Right renal pelvis (tissue), 4 donors: Measurements from ENCODE around the gene PPARGC1A. TPM values are rescaled to one million over a fixed set of nuclear protein-coding genes. Genes with fewer than 3 reads are reported as not detected.

Experiments
- DNase-seq, 4 donors: peaks; one replicate each; pipeline ENCODE4 v3.0.0-alpha.2; 2013; ENCODE audit warnings: low read depth in 4 of 4, low spot score in 3 of 4, missing footprints in 1 of 4
- polyA plus RNA-seq, 4 donors: library from polyadenylated mRNA; unstranded; fragments of 120-200 nt; gene quantifications; one replicate each; pipeline ENCODE4 v1.2.1, GENCODE V29; 2013; ENCODE audit not compliant: insufficient read length in 4 of 4

PPARGC1A gene, protein sequence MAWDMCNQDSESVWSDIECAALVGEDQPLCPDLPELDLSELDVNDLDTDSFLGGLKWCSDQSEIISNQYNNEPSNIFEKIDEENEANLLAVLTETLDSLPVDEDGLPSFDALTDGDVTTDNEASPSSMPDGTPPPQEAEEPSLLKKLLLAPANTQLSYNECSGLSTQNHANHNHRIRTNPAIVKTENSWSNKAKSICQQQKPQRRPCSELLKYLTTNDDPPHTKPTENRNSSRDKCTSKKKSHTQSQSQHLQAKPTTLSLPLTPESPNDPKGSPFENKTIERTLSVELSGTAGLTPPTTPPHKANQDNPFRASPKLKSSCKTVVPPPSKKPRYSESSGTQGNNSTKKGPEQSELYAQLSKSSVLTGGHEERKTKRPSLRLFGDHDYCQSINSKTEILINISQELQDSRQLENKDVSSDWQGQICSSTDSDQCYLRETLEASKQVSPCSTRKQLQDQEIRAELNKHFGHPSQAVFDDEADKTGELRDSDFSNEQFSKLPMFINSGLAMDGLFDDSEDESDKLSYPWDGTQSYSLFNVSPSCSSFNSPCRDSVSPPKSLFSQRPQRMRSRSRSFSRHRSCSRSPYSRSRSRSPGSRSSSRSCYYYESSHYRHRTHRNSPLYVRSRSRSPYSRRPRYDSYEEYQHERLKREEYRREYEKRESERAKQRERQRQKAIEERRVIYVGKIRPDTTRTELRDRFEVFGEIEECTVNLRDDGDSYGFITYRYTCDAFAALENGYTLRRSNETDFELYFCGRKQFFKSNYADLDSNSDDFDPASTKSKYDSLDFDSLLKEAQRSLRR
- polyA plus RNA-seq: 10 to 100 TPM; 25.0 to 35.5 (median 34.2) TPM

- DNase-seq: peak; percentile 52 to 72 (median 66)
Observed at GRCh38 chr4:23889814-23890341, at the start of gene PPARGC1A. Gene PPARGC1A, minus strand, starts transcription at chr4:23890047. Its CDS starts 90 bp downstream, at chr4:23889957.

DNA sequence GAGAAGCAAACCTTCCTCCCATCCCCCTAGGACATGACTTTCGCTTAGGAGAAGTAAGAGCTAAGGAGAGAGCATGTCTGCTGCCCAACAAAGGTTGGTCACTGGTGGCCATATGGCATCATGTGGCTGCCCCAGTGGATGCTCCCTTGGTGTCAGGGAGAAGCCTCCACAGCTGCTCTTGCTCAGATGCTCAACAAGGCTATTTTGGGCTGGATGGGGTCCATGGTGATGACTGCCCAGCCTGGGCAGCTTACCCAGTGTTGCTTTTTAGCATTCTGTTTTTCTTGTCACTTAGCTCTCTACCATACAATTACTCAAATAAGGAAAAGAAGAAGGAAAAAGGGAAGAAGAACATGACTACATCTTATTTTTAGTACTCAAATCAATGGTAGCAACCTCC is 48.9 kb upstream of the PPARGC1A start:
- DNase-seq: no peak

- DNase-seq: no peak
Observed at GRCh38 chr4:23937173-23937572, 47.3 kb upstream of the PPARGC1A start.

GRCh38 chr4:23934915-23935314 is 45.1 kb upstream of the PPARGC1A start:
- DNase-seq: no peak

DNA sequence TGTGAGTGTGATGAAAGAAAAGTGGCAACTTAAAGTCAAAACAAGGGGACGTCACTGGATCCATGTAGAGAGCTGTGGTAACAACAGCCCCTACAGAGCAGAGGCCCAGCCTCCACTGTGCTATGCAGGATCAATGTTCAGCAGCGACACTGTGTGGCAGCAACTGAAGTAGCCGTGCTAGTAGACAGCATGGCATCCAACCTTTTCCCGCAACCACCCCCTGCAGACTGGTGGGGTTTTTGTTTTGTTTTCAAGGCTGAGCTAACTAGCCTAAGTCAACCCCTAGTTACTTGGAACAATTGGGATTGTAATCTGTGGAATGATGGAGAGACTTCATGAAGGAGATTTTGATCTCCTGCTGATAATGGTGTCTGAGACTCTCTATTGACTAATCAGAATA is 44.4 kb upstream of the PPARGC1A start:
- no peak for DNase-seq

DNA sequence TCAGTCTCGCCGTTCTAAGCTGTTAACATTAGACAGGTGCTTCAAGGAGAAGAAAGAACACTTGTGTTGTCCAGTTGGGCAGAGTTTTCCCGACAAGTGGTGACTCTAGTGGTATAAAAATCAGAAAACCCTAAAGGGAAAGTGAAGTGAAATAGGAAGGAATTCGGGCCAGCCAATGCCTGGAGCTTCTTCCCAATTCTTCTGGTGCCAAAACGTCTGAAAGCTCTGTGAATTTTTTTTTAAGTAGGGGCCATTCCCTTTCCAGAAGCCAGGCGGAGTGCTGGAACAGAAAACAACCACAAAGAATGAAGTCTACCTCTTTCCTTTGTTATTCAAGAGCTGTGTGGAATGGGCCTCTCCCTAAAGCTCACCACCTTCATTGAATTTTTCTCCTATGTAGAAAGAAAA is 43.1 kb upstream of the PPARGC1A start:
- no peak for DNase-seq

- no peak for DNase-seq
Observed at GRCh38 chr4:23932186-23932585, 42.3 kb upstream of the PPARGC1A start.

GRCh38 chr4:23931489-23931830 is 41.6 kb upstream of the PPARGC1A start:
- DNase-seq: no peak

DNA sequence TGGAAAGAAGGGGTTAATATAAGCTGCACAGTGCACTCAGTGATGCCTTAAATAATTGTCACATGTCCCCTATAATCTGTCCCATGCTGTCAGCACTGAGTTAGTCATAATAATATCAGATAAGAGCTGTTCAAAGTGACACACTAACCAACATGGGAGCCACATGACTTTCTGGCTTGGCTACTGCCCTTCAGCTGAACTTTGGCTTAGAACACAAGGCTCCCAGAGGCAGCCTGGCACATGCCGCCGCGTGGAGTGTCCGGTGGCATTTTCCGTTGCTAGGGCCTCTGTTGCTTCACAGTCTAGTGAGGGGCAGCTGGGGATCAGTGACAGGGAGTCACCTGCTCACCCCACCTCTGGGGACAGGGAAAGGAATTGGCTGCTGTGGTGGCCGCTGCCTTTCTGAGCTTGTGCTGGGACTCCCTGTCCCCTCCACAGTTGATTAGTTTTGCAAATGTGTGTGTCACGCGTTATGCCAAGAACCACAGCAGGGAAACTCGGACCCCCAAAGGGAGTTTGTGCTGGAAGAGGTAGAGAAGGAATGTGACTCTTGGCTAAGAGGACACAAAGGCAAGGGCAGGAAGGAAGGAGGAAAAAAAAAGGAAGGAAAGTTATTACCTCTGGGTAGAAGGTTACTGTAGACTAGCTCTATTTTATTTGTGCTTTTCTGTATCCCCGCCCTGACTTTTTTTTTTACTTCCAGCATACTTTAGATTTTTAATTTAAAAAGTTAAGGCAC is 41.1 kb upstream of the PPARGC1A start:
- peak; percentile 23 to 49 (median 30) for DNase-seq

- no peak for DNase-seq
Observed at GRCh38 chr4:23929248-23929647, 39.4 kb upstream of the PPARGC1A start.

DNA sequence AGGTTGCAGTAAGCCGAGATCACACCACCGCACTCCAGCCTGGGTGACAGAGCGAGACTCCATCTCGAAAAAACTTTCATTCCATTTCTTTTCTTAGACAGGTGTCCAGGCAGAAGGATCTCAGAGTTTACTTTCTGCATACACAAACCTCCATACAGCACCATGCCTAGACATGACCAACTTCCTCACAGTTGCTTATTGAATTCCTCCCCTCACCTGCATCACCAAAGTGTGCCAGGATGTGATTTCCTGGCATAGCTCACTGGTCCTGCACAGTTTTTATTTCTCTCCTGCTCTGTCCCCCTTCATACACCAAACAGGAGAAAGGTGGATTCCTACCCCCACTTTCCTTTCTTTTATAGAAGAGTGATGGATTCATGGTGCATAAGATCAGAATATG is 34.7 kb upstream of the PPARGC1A start:
- DNase-seq: no peak

- no peak for DNase-seq
Observed at GRCh38 chr4:23923840-23924239, 34.0 kb upstream of the PPARGC1A start.

GRCh38 chr4:23923141-23923540 is 33.3 kb upstream of the PPARGC1A start:
- DNase-seq: no peak

DNA sequence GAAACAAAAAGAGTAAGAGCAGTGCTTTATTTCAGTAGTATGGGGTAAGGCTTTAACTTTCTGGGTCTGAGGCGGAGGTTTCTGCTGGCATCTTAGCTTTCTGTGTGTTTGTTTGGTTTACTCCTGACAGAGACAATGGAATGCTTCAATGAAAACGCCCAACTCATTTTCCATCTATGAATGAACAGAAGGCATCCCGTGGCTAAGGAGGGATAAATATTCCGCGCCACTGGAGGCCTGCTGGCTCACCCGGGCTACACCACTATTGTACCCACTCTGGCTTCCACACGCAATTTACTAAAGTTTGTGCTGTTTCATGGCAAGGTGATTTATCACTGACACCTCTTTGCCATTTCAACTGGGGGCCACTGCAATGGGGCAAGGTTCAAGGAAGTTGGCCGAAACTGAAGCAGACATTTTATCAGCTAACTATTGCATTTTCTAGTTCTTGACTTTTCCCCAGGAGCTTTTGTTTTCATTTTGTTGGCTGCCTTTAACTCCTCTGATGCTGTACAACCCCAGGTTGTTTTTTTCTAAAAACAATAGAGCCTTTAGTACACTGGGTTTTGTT is 32.8 kb upstream of the PPARGC1A start:
- no peak for DNase-seq

DNA sequence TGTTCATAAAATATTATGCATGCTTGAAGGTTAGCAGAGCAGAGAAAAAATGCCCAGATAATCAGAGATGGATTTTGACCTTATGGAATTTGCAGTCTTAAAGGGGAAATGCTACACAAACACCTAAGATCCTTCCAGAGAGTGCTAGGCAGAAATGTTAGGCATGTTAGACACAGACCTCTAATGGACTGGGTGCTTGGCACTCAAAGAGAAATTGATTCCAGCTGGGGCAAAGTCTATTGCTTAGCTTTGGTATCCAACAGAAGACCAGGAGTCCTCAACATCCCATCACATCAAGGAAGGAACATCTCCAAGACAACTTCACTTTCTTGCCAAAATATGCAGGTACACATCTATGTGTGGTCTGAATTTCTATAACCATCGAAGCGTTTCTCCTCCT is 32.2 kb upstream of the PPARGC1A start:
- DNase-seq: no peak

- DNase-seq: no peak
Observed at GRCh38 chr4:23921447-23921845, 31.6 kb upstream of the PPARGC1A start.

GRCh38 chr4:23920716-23921446 is 31.0 kb upstream of the PPARGC1A start:
- no peak for DNase-seq

DNA sequence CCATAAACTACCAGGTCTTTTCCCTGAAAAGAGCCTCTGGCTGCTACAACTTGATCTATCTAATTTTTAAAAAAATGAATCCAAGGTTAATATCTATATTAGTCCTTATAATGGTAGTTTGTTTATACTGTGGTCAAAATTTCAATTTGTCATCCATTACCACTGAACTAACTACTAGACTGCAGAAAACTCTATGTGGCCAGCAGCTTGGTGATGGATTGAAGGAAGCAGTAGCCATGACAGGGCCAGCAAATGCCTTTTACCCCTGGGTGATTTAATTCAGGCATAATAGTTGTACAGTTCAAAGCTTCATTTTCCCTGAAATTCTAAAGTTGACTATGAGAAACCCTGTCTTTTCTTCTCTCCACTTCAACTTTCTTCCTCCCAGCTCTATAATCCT is 30.4 kb upstream of the PPARGC1A start:
- DNase-seq: no peak

- DNase-seq: no peak
Observed at GRCh38 chr4:23916282-23916681, 26.4 kb upstream of the PPARGC1A start.
